PC-3 (cell line): ENCODE measurements around the gene ZDHHC7. TPM values are rescaled to one million over a fixed set of nuclear protein-coding genes. Genes with fewer than 3 reads are reported as not detected.

Experiments used
- ATAC-seq: fragments of 200-7000 bp; cut with Tn5 transposase; 2 replicates; pipeline ENCODE4 v1.9.1; 2020; ENCODE audit warnings: mild to moderate bottlenecking, moderate library complexity
- BruUV-seq: library from RNA; stranded (reverse); fragments of 400-500 nt; replicated peaks from 2 replicates; lab custom pipeline; 2021; lab: Mats Ljungman, UMichigan
- CTCF ChIA-PET: fragments of 300-600 bp; sonication (Branson Sonifier 250); formaldehyde crosslinking; loops from one replicate; lab custom pipeline; 2022; ENCODE audit warnings: antibody characterized with exemption; lab: Charles Lee
- POLR2A ChIA-PET: fragments of 300-600 bp; sonication (Branson Sonifier 250); formaldehyde crosslinking; loops from one replicate; lab custom pipeline; 2022; ENCODE audit warnings: antibody characterized with exemption; ENCODE audit not compliant: unreplicated experiment; lab: Charles Lee
- DNase-seq: peaks from one replicate; pipeline ENCODE4 v3.0.0-alpha.2; 2015
- H2AFZ ChIP-seq: fragments of 300-600 bp; sonication (generic); 2 replicates; pipeline ENCODE4 v1.6.0; 2016; ENCODE audit warnings: antibody characterized with exemption, low read length
- H3F3A ChIP-seq: fragments of 300-600 bp; sonication (generic); one replicate; pipeline ENCODE4 v1.6.0; 2017; ENCODE audit warnings: antibody characterized with exemption, low read length, control low read depth, mild to moderate bottlenecking; ENCODE audit not compliant: unreplicated experiment
- H3K27ac ChIP-seq: fragments of 300-600 bp; sonication (generic); 2 replicates; pipeline ENCODE4 v1.5.1; 2016; ENCODE audit warnings: mild to moderate bottlenecking, low read length
- H3K27me3 ChIP-seq: fragments of 300-600 bp; sonication (generic); 2 replicates; pipeline ENCODE4 v1.6.1; 2016; ENCODE audit warnings: low read length, mixed read lengths
- H3K36me3 ChIP-seq: fragments of 300-600 bp; sonication (generic); 2 replicates; pipeline ENCODE4 v1.6.1; 2016; ENCODE audit warnings: low read depth, mixed run types, low read length, mixed read lengths
- H3K4me1 ChIP-seq: fragments of 300-600 bp; sonication (generic); 2 replicates; pipeline ENCODE4 v1.5.1; 2016; ENCODE audit warnings: low read length; ENCODE audit not compliant: insufficient read depth
- H3K4me2 ChIP-seq: fragments of 300-600 bp; sonication (generic); 2 replicates; pipeline ENCODE4 v1.6.0; 2016; ENCODE audit warnings: low read length
- H3K4me3 ChIP-seq: fragments of 300-600 bp; sonication (generic); 2 replicates; pipeline ENCODE4 v1.5.1; 2016; ENCODE audit warnings: mild to moderate bottlenecking, low read length, mixed read lengths
- H3K79me2 ChIP-seq: fragments of 300-600 bp; sonication (generic); 2 replicates; pipeline ENCODE4 v1.6.1; 2017; ENCODE audit warnings: low read length, mixed read lengths
- H3K9ac ChIP-seq: fragments of 300-600 bp; sonication (generic); 2 replicates; pipeline ENCODE4 v1.6.0; 2016; ENCODE audit warnings: mild to moderate bottlenecking, low read length
- H3K9me2 ChIP-seq: fragments of 300-600 bp; sonication (generic); replicated peaks from 2 replicates; pipeline ENCODE4 v1.6.1; 2016; ENCODE audit warnings: mixed run types, low read length, mixed read lengths
- H3K9me3 ChIP-seq: fragments of 300-600 bp; sonication (generic); 2 replicates; pipeline ENCODE4 v1.6.1; 2016; ENCODE audit warnings: low read length, mixed read lengths
- H4K20me1 ChIP-seq: fragments of 300-600 bp; sonication (generic); 2 replicates; pipeline ENCODE4 v1.6.1; 2016; ENCODE audit warnings: low read length, mixed read lengths
- EZH2 ChIP-seq: fragments of 300-600 bp; sonication (generic); IDR thresholded peaks from one replicate; pipeline ENCODE4 v1.6.1; 2017; ENCODE audit warnings: antibody characterized with exemption, mild to moderate bottlenecking, low read length; ENCODE audit not compliant: unreplicated experiment
- EZH2phosphoT487 ChIP-seq: fragments of 300-600 bp; sonication (generic); IDR thresholded peaks from 2 replicates; pipeline ENCODE4 v1.6.1; 2018; ENCODE audit warnings: mild to moderate bottlenecking, antibody characterized with exemption, low read length, borderline replicate concordance
- intact Hi-C: fragments of 100-400 bp; cut with micrococcal nuclease; formaldehyde crosslinking; loops from 2 replicates; pipeline ENCODE4 v1.9.0; 2023
- total RNA-seq: library from RNA; depleted of rRNA; stranded (reverse); fragments of >200 nt; gene quantifications from 2 replicates; pipeline ENCODE4 v1.2.3, GENCODE V29; 2014
- TF ChIP-seq, protein P1 (sequence below): fragments of 300-600 bp; sonication (generic); conservative IDR thresholded peaks from 2 replicates; pipeline ENCODE4 v1.5.1; 2017; ENCODE audit warnings: antibody characterized with exemption, low read depth, mild to moderate bottlenecking, low read length

The ZDHHC7 gene
- total RNA-seq, 1 experiment from 2014 or later: 42.1 TPM

DNA sequence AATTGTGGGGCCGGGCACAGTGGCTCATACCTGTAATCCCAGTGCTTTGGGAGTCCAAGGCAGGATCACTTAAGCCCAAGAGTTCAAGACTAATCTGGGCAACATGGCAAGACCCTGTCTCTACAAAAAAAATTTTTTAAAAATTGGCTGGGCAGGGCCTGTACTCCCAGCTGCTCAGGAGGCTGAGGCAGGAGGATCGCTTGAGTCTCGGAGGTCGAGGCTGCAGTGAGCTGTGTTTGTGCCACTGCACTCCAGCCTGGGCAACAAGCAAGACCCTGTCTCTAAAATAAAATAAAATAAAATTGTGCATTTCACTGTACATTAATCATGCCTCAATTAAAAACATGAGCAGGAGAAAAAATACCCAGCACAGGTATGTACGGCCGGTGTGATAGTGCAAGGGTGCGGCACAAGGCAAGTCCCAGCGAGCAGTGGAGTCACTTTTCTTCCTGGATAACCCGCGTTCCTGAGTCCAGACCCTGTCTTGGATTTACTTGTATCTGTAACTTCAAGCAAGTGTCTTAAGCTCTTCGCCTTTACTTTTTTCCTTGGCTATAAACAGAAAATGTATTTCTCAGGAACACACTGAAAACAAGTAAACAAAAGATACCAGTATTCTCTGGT lies 11.4 kb downstream of the ZDHHC7 start:
- ATAC-seq: no peak
- H3K36me3 ChIP-seq: no peaks in the 10 kb centered on the region
- H3K4me2 ChIP-seq: peak overlapping the region; percentile 69
- H3K27ac ChIP-seq: peak overlapping the region; percentile 61
- POLR2A ChIA-PET: no interaction called here
- DNase-seq: no peak
- no peak overlapping the region for H3K9ac ChIP-seq
- no TSS peak for BruUV-seq
- intact Hi-C loops: loop anchor here (10.0 kb wide), 1 partner anchor 85 kb away; no protein-coding TSS in a partner anchor
- CTCF ChIA-PET: no interaction called here
- TF ChIP-seq, protein P1, sequence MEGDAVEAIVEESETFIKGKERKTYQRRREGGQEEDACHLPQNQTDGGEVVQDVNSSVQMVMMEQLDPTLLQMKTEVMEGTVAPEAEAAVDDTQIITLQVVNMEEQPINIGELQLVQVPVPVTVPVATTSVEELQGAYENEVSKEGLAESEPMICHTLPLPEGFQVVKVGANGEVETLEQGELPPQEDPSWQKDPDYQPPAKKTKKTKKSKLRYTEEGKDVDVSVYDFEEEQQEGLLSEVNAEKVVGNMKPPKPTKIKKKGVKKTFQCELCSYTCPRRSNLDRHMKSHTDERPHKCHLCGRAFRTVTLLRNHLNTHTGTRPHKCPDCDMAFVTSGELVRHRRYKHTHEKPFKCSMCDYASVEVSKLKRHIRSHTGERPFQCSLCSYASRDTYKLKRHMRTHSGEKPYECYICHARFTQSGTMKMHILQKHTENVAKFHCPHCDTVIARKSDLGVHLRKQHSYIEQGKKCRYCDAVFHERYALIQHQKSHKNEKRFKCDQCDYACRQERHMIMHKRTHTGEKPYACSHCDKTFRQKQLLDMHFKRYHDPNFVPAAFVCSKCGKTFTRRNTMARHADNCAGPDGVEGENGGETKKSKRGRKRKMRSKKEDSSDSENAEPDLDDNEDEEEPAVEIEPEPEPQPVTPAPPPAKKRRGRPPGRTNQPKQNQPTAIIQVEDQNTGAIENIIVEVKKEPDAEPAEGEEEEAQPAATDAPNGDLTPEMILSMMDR: no peak
- TF ChIP-seq EZH2: no peak
- TF ChIP-seq EZH2phosphoT487: no peak
- H3K4me1 ChIP-seq: peaks cover 68% of the 10 kb centered on the region
- H3K9me2 ChIP-seq: no peaks in the 10 kb centered on the region
- no peaks in the 10 kb centered on the region for H4K20me1 ChIP-seq
- no peaks in the 10 kb centered on the region for H3K27me3 ChIP-seq
- H3K79me2 ChIP-seq: peaks cover 85% of the 10 kb centered on the region
- H2AFZ ChIP-seq: no peak overlapping the region
- H3K4me3 ChIP-seq: no peak overlapping the region; the same call in 1 of the 2 replicates
- H3K9me3 ChIP-seq: no peaks in the 10 kb centered on the region
- no peaks in the 10 kb centered on the region for H3F3A ChIP-seq

DNA sequence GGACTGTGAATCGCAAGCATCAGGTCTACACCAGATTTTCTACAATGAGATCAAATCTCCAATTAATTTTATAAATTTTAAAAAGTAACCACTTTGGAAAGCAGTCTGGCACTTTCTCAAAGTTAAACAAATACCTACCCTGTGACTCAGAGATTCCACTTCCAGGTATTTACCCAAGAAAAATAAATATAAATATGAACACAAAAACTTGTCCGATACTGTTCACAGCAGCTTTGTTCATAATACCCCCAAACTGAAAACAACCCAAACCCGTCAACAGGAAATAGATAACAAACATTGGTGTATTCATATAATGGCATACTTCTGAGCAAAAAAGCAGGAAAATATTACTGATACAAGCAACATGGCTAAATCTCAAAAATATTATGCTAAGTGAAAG lies 12.1 kb downstream of the ZDHHC7 start:
- Histone ChIP-seq H2AFZ (no peak overlapping the region), H3K9ac (no peak overlapping the region; the same call in 1 of the 2 replicates), H3K9me2 (no peaks in the 10 kb centered on the region), H3K4me2 (peak overlapping the region; percentile 69), H3K27me3 (no peaks in the 10 kb centered on the region), H3F3A (peaks cover 3% of the 10 kb centered on the region), H3K9me3 (no peaks in the 10 kb centered on the region), H3K79me2 (peaks cover 77% of the 10 kb centered on the region), H3K36me3 (no peaks in the 10 kb centered on the region; the same call in 1 of the 2 replicates), H4K20me1 (no peaks in the 10 kb centered on the region), H3K4me1 (peaks cover 65% of the 10 kb centered on the region), H3K27ac (peak overlapping the region; percentile 61), H3K4me3 (peak overlapping the region; percentile 52; the same call in 1 of the 2 replicates)
- ATAC-seq: peak; percentile 11
- ChIA-PET CTCF (no interaction called here), POLR2A (interaction anchor here (0.6 kb wide), 1 partner anchor 13 kb away, joined by 4 read pairs; no protein-coding TSS in a partner anchor)
- peak; percentile 70 for DNase-seq
- TF ChIP-seq, protein P1: no peak
- no peak for TF ChIP-seq EZH2phosphoT487
- no peak for TF ChIP-seq EZH2
- intact Hi-C loops: loop anchor here (10.0 kb wide), 1 partner anchor 86 kb away; no protein-coding TSS in a partner anchor
- no TSS peak for BruUV-seq

DNA sequence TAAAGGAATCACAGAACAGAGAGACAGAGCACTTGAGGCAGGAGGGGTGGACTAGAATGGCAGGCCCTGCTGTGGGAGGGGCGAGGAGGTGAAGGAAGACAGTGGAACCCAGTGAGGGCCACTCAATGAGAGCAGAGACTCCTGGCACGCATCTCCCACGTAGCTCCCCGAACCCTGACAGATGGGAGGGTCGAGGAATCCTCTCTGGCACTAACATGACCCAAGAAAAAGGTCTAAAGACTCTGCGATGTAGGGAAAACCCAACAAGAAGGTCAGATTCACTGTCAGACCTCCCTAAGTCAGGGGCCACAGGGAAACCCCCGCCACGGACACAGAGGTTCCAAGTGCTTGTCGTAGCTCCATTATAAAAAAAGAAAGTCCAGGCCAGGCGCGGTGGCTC lies 15.0 kb downstream of the ZDHHC7 start:
- no peak overlapping the region for H3K4me3 ChIP-seq
- TF ChIP-seq EZH2: no peak
- no peak for TF ChIP-seq EZH2phosphoT487
- TF ChIP-seq, protein P1: no peak
- DNase-seq (no peak), ATAC-seq (no peak)
- H3K27ac ChIP-seq: peak overlapping the region; percentile 97
- H3K4me2 ChIP-seq: peak overlapping the region; percentile 18; the same call in 1 of the 2 replicates
- H3K9ac ChIP-seq: no peak overlapping the region
- H4K20me1 ChIP-seq: no peaks in the 10 kb centered on the region
- peaks cover 69% of the 10 kb centered on the region for H3K79me2 ChIP-seq
- no peaks in the 10 kb centered on the region for H3K27me3 ChIP-seq
- BruUV-seq: no TSS peak
- CTCF ChIA-PET: no interaction called here
- no peak overlapping the region for H2AFZ ChIP-seq
- no peaks in the 10 kb centered on the region for H3K9me3 ChIP-seq
- H3K36me3 ChIP-seq: no peaks in the 10 kb centered on the region; the same call in 1 of the 2 replicates
- POLR2A ChIA-PET: no interaction called here
- H3K9me2 ChIP-seq: no peaks in the 10 kb centered on the region
- H3K4me1 ChIP-seq: peaks cover 64% of the 10 kb centered on the region
- intact Hi-C loops: loop anchor here (10.0 kb wide), 1 partner anchor 88 kb away; no protein-coding TSS in a partner anchor
- H3F3A ChIP-seq: peaks cover 9% of the 10 kb centered on the region
